HT1080 (cell line): Measurements from ENCODE around the gene DCAKD. TPM values are rescaled to one million over a fixed set of nuclear protein-coding genes. Genes with fewer than 3 reads are reported as not detected.

Experiments used
- DNase-seq: peaks from one replicate; pipeline ENCODE4 v3.0.0-alpha.2; 2015; ENCODE audit warnings: low read depth
- polyA plus RNA-seq, 2 experiments: library from polyadenylated mRNA; depleted of rRNA; stranded (reverse); fragments of >200 nt; gene quantifications; 2 replicates each; pipeline ENCODE4 v1.2.3, GENCODE V29; 2015
- total RNA-seq: library from RNA; depleted of rRNA; stranded (reverse); fragments of >200 nt; shearing (Covaris generic); gene quantifications from 2 replicates; pipeline ENCODE4 v1.2.3, GENCODE V29; 2014; rRNA removed

Gene DCAKD, protein sequence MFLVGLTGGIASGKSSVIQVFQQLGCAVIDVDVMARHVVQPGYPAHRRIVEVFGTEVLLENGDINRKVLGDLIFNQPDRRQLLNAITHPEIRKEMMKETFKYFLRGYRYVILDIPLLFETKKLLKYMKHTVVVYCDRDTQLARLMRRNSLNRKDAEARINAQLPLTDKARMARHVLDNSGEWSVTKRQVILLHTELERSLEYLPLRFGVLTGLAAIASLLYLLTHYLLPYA
- 20.8 and 23.1 TPM in 2 replicates for total RNA-seq
- 21.7 and 22.9 TPM in 2 replicates for polyA plus RNA-seq (2015; cell fraction: cytosol; rRNA removed)
- polyA plus RNA-seq (2015; cell fraction: nucleus; rRNA removed), result 25.6 and 29.7 TPM in 2 replicates

DNA sequence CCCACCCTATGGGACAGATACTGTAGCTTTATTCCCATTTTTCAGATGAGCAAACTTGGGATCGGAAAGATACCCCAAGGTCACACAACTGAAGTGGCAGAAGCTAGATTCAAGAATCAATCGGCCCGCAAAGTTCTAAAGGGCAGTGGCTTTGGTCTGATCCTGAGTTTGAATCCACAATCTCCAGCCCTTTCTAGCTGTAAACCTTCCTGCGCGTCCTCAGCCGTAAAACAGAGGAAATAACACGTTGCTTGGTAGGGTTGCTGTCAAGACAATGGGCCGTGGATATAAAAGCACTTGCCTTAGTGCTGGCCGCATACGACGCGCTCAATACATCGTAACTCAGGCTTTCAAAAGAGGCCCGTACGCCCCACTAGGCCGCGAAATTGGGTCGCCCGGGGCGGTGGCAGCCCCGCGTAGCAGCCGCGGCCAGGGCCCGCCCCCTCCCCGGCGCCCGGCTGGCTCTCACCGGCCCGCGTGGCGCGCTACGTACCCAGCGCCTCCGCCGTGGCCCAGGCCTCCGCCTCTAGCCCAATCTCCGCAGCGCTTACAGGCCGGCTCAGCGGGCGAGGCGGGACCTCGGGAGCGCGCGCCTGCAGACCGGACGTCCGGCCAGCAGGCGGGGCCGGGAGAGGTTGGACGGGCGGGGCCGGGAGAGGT lies at the start of gene DCAKD:
Gene DCAKD, minus strand, starts transcription at position 573 of the 660 bp plus-strand sequence. CDS start 16,747 bp downstream, outside the sequence.
- peak; percentile 93 for DNase-seq

DNA sequence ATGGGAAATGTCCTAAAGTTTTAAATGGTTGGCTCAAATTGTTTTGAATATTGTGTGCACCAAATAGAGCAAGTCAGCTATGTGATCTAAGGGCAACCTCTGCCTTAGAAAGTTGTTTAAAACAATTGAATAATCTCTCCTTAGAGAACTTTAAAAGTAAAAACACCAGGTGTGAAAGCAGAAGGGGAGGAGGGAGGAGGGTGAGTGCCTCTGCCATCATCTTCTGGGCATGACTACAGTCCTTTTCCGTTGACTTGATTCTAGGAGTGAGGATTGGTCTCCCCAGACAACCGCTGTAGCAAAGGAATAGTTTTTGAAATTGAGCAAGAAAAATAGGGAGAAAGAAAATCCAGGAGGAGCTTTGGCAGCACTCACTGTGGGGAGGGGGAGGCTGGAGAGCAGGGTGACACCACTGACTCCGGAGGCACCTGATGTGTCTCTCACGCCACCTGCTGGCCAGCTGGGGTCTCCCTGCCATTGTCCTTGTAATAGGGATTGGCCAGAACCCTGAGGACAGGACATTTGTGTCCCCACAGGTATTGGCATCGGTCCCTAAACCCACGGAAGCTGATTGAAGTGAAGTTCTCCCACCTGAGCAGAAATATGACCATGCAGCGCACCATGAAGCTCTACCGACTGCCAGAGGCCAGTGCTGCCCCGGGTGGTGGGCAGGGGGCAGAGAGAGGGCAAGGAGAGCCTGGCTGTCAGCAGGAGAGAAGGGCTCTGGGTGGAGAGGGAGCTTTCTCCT lies 47.6 kb upstream of the DCAKD start:
- peak; percentile 62 for DNase-seq

DNA sequence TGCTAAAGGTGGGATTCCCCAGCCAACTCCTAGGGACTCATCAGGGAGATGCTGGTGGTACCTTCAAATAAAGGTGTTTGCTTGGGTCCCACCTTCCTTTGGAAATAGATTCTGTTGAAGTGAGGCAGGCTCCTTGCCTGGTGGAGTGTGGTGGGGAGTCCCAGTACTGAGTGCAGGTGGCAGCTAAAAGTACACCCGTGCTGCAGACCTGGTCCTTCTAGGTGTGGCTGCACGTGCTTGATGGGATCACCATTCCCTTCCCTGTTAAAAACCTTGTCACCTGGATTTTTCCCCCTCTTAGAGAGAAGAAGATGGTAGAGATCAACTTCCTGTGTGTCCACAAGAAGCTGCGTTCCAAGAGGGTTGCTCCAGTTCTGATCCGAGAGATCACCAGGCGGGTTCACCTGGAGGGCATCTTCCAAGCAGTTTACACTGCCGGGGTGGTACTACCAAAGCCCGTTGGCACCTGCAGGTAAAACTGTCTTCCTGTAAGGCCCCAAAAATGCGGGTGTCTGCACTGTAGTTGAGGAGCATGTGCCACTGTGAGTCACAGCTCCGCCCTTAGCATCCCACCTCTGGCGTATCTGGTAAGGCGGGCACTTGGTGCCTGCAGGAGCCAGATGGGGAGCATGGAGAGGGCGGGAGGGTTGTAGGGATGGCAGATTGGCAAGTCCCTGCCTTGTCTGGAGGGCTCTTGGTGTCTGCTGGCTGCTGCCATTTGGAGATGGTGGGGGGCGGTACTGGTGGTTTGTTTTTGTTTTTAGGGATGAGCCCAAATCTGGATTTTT lies 46.8 kb upstream of the DCAKD start:
- DNase-seq, result no peak

DNA sequence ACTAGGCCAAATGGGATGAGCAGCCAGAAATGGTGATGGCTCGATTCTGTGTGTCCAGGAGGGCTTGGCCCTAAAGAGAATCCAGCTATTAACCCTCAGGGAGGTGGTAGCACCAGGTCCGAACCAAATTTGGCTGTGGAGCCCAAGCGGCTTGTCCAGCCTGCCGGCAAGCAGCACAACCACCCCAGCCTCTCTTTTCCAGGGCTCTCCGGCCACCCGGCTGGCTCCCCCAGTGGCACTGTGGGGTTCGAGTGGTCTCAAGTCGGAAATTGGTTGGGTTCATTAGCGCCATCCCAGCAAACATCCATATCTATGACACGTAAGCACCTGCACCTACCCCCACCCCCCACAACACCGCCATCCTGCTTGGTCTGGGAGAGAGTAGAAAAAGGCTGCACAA lies 45.5 kb upstream of the DCAKD start:
- no peak for DNase-seq

DNA sequence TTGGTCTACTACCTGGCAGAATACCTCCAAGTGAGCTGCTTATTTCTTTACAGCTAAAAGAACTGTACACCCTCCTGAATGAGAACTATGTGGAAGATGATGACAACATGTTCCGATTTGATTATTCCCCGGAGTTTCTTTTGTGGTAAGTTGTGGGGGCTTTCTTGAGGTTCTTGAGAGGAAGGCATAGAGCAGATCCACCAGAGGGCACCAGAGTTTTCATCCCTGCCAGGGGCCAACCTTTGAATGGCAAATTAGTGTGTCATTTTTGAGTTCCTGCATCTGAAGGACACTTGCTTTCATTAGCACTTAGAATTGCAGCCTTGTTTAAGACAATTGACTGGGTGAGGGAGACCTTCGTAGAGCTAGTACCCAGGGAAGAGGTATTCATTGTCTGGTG lies 44.7 kb upstream of the DCAKD start:
- peak; percentile 35 for DNase-seq

DNA sequence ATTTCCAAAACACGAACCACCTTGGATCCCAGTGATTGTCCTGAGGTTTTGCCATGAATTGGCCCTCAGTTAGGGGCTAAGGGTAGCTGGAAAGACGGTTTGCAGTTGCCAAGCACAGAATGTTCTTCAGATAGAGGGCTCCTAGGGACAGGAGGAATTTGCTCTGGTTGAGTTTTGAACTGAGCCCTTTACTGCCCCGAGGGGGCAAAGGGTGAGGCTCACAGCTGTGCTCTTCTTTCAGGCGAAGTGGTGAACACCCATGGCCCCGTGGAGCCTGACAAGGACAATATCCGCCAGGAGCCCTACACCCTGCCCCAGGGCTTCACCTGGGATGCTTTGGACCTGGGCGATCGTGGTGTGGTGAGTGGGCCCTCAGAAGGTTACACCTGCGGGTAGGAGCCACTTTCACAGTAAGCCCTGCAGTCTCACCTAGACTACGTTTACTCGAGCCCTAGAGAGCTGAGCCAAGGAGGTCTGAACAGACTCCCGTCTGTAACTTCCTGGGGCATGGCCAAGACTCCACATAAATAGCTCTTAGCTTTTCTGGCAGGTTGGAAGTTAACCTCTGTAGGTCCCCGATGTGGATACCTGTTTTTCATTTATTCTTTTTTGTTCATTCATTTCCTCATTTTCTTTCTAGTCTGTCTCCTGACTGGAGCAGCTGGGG lies 42.1 kb upstream of the DCAKD start:
- DNase-seq, result no peak

DNA sequence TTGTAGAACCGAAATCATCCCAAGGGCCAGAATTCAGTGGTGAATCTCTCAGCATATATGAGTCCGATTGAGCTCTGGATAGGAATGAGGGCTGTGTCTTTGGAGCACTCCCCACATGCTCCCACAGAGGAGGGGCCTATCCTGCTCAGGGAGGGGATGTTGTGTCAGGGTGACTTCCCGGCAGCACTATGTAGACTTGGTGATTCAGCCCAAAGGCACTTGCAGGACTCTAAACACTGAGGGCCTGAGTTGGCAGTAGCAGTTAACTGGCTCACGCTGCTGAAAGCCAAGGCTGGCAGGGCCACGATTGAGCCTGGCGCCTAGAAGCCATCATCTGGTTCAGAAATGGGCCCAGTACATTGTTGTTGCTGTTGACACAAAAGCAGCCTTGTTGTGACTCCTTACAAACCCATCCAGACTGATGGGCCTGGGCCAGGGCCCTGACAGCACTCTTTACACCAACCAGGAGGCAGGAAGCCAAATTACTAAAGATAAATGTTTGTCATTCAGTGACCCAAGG lies 41.5 kb upstream of the DCAKD start:
- DNase-seq, result peak; percentile 96

DNA sequence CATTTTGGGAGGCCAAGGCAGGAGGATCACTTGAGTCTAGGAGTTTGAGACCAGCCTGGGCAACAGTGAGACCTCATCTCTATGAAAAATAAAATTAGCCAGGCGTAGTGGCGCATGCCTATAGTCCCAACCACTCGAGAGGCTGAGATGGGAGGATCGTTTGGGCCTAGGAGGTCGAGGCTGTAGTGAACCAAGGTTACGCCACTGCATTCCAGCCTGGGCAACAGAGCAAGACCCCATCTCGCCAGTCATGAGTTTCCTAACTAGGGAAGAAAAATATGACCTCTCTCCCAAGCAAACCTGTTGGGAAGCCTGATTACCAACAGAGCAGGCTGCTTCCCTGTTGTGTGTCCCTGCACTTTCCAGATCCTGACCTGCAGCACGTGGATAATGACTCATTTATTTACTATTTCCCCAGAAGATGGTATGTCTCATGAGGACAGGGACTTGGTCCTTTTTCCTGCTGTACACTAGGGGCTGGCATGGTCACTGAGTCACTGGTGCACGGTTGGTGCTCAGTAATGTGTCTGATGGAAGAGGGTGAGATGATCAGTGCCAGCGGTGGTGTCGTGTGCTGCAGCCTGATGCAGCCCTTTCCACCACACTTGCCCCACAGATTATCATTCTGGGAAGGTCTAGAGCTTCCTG lies 40.5 kb upstream of the DCAKD start:
- DNase-seq, result peak; percentile 56

DNA sequence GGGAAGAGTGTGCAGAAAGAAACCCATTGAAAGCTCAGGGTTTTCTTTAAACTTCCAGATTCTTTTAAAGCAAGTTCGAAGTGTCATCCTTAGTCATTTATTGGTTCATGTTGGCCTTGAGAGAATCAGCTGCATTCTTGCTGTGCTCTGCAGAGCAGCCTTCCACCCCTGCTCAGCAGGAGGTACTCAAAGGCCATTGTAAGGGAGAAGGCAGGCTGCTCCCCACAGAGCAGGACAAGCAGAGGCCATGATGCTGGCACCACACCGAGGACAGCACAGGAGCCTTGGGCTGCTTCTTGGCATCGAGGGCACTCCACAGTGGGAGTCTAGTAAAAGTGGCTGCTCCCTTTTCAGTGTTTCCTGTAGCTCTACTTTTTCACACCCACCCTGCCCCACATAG lies 39.3 kb upstream of the DCAKD start:
- DNase-seq, result no peak

DNA sequence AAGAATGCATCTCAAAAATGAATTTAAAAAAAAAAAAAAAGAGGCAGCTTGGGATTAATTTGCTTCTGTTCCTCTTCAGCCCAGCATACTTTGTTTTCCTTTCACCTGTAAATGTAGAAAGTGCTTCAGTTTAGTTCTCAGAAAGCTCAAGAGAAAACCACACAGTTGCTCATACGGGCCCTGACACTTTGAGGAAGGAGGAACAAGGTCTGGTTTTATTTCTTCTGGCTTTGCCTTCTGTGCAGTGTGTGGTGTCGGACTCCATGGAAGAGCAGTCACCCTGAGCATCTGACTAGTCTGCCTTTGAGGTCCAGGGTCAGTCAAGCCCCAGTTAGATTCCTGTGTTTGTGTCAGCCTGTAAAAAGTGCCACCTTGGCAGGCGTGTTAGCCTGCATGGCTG lies 37.3 kb upstream of the DCAKD start:
- DNase-seq, result no peak

DNA sequence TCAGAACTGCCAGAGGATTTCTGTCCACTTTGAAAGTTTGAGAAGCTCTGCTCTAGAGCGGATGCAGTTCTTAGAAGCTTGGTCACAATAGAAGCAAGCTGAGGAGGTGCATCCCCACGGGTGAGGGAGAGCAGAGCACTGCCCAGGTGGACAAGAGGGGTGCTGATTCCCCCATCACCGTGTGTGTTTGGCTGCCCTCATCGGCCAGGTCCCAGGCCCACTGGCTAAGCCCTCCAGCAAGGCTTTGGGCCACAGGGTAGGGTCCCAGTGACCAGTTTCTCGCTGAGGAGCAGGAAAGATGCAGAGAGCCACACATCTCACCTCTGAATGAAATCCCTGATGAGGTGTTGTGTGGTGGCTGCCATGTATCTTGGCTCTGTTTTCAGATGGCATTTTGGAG lies 36.5 kb upstream of the DCAKD start:
- no peak for DNase-seq

DNA sequence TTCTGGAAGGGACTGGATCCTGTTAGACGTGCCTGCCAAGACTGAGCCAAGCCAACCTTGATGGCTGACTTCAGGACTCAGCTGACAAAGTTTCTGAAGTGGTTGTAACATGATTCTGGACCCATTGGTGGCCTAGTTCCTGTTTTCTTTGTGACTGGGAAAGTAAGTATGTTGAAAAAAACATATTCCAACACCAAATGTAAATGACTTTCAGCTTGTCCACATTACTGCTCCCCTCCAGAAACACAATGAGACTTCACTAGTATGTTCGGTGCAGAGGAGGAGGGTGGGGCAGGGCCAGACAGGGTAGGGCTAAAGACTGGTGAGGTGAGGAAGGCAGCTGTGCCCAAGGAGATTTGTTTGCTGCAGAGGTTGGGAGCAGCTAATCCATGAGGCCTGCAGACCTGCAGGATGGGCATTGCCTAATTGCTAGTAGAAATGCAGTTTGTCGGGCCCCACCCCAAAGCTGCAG lies 36.1 kb upstream of the DCAKD start:
- DNase-seq, result no peak

DNA sequence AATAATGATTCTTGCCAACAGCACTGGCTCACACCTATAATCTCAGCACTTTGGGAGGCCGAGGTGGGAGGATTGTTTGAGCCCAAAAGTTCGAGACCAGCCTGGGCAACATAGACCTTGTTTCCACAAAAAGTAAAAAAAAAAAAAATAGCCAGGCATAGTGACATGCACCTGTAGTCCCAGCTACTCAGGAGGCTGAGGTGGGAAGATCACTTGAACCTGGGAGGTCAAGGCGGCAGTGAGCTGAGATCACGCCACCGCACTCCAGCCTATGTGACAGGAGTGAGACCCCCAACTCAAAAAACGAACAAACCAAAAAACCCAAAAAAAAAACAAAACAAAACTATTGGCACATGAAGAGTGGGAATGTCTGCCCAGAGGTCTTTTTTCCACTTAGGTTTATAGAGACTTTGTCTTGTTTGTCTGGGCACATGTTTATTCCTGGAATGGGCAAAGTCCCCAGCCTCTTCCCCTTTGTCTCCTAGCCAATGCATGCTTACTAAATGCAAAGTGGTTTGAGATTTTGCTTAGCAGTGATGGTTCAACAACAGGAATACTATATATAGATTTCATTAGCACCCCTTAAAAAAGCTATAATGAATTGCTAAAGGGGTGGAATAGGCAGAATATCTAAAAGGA lies 35.6 kb upstream of the DCAKD start:
- no peak for DNase-seq

DNA sequence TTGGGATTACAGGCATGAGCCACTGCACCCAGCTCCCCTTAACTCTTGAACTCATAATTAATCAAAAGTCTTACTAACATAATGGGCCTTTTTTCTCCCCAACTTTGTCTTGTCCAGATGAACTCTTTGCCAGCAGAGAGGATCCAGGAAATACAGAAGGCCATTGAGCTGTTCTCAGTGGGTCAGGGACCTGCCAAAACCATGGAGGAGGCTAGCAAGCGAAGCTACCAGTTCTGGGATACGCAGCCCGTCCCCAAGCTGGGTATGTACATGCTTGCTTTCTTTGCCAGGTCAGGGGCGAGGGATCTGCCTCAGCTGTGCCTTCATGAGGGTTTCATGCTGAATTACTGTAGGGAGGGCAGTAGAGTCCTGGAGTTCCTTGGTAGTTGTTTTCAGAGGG lies 35.0 kb upstream of the DCAKD start:
- no peak for DNase-seq

DNA sequence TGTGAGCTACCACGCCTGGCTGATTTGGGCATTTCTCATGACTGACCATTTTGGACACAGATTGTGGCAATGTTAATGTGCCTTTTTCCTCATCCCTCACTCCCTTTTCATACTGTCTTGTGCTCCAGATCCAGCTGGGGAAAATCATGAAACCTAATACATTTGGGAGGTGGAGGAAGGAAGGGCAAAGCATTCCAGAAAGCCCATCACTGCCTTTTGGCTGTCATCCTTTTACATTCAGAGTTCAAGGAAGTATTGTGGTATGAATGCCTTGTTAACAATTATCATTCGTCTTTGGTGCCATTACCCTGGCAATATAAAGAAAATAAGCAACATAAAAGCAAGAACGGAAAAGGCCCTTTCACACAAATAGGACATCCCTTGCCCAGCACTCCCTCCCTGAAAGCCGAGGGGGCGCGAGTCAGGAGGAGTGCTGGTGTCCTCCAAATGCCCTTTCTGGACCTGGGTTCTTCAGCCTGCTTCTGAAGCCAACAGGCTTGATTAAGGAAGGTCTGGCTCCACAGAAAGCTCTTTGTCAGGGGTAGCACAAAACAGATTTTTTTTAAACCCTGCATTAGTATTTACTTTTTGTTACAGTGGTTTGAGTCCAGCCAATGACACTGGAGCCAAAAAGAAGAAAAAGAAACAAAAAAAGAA lies 29.7 kb upstream of the DCAKD start:
- DNase-seq, result no peak

DNA sequence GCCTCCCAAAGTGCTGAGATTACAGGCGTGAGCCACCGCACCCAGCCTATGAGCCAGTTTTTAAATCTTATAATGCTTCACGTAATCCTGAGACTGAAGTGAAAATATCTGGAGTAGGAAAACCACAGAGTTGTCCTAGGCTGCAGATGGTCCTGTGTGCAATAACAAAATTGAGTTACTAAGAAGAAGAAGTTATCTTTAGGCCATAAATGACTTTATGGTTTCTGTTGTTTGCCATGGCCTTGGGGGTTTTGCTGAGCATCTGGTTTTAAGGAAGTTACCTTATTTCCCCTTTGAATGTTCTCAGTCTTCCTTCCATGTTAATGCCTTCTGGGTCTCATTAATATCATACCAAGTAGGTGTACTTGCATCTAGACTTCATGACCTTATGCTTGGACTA lies 26.2 kb upstream of the DCAKD start:
- DNase-seq, result no peak

DNA sequence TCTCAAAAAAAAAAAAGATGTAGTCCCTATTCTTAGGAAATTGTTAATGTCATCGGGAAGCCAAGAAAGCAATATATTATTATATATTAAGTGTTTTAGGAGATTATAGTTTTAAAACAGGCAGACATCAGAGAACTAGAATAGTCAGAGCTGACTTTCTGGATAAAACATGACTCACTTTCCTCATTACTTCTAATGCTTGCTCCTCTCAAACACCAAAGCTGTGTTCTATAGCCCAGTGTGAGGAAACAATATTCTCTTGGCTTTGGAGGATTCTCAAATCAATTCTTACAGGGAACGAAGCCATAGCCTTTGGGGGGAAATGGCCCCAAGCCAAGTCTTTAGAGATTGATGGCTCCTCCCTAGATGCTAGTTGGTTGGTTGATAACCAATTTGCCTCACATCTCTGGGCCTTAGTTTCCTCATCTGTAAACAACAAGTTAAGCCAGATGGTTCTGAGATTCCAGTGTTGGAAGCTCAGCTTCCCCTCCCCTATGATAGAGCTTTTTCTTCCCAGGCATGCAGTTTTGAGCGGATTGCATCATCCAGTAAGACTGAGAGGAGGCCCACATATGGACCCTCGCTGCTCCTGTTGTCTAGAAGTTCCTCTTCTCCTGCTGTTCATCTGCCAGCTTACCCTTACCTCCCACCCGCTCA lies 22.1 kb upstream of the DCAKD start:
- no peak for DNase-seq

DNA sequence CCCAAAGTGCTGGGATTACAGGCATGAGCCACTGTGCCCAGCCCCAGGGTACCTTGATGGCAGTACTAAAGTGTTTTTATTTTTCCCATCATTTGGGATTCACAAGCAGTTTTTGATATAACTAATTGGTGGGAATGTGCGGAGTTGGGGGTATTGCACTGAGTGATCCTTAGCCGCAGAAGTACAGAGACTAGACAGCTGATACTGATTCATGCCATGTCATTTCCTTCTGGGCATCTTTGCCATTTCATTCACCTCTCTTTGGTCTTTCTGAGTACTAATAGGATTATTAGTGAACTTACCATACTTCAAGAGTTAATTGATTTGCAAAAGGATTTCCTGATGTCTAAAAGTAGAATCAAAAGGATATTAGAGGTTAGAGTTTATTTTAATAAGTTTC lies 19.4 kb upstream of the DCAKD start:
- DNase-seq, result peak; percentile 64
